Left colon (tissue), 2 donors: Measurements from ENCODE around the gene MAN1B1. TPM values are rescaled to one million over a fixed set of nuclear protein-coding genes. Genes with fewer than 3 reads are reported as not detected.

Experiments
- ATAC-seq: fragments of 200-7000 bp; cut with Tn5 transposase; one replicate; pipeline ENCODE4 v1.9.1; 2020; ENCODE audit warnings: mild to moderate bottlenecking, moderate library complexity
- DNase-seq, 2 donors: peaks; one replicate each; pipeline ENCODE4 v3.0.0-alpha.2; 2020
- intact Hi-C, 2 donors: fragments of 100-400 bp; cut with DNase I in 1 of 2; cut with micrococcal nuclease in 1 of 2; formaldehyde crosslinking; loops; one replicate each; pipeline versions ENCODE4 v1.11.2 to v1.14.0; 2022; cut with DNase I, micrococcal nuclease
- total RNA-seq, 2 donors: library from RNA; stranded (reverse); fragmentation: NEBNext Ultra II Directional; extraction: Animal tissue kit (Norgen Biotek cat#: 25700); gene quantifications; one replicate each; pipeline ENCODE4 v1.2.1, GENCODE V29; 2021
- donor health status: DM: no; HTN: no; CAD: no.
- donor health status: DM: yes; HTN: yes; CAD: no.

Gene MAN1B1
- total RNA-seq, 2 donors from 2014 or later, result 50.0 to 53.5 TPM

DNA sequence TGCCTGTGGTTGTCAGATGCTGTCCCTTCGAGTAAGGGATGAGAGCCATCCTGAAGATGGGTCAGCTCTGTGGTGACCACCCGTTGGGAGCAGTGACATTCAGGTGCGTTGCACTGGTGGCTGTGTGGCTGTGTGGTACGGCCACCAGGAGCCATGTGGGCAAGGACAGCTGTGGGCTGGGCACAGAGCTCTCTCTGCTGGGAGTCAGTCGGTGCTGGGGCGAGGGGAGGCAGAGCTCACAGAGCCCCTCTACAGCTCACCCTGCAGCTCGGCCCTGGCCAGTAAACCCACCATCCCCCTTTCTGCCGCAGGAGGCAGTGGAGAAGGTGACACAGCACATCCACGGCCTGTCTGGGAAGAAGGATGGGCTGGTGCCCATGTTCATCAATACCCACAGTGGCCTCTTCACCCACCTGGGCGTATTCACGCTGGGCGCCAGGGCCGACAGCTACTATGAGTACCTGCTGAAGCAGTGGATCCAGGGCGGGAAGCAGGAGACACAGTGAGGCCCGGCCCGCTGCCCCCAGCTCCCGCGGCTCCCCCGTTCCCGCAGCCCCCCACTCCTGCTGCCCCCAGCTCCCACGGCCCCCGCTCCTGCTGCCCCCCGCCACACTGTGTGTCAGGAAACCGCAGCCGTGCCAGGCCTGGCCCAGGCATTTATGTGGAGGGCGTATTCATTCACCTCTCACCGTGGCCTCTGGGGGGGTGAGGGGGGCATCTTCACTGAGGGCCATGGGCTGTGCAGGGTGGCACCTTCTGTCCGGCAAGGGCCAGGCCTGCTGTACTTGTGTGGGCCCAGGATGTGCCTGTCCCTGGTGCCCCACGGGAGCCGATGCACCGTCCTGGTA lies 19.3 kb downstream of the MAN1B1 start:
- no peak for DNase-seq
- ATAC-seq, result no peak
- intact Hi-C loops, result no loop called here

DNA sequence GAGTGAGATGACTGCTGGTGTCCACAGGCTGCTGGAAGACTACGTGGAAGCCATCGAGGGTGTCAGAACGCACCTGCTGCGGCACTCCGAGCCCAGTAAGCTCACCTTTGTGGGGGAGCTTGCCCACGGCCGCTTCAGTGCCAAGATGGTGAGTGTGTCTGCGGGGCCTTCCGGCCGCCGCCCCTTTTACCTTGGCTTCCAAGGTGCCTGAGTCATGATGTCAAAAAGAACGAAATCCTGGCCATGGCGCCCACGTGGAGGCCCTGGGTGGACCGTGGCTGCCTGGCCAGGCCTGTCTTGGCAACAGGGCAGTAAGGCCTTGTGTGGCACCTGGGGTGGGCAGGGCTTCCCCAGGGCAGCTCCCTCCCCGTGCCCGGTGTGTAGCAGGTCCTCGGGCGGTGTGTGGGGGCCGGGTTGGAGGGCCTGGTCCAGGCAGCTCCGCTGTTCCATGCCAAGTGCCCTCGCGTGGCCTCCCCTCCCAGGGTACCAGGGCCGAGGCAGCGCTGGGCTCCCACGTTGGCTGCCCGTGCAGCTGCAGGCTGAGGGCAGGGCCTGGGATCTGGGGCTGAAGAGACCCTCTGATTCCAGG lies 20.0 kb downstream of the MAN1B1 start:
- no peak for DNase-seq
- ATAC-seq, result no peak
- intact Hi-C loops, result no loop called here

DNA sequence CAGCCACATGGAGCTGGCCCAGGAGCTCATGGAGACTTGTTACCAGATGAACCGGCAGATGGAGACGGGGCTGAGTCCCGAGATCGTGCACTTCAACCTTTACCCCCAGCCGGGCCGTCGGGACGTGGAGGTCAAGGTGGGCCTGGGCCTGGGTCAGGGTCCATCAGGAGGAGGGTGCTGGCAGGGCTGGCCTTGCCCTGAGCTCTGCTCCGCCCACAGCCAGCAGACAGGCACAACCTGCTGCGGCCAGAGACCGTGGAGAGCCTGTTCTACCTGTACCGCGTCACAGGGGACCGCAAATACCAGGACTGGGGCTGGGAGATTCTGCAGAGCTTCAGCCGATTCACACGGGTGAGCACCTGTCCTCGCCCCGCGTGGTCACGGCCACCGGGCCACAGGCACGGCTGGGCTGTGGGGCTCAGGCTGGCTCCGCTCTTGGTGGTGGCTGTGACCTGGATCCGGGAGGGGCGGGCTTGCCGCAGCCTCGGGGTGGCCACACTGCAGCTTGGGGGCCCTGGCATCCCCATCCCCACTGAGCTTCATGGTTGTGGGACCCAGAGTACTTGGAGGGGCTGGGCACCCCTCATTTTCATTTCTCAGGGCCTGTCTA lies 20.6 kb downstream of the MAN1B1 start:
- no peak for ATAC-seq
- intact Hi-C loops, result no loop called here
- DNase-seq, result no peak

DNA sequence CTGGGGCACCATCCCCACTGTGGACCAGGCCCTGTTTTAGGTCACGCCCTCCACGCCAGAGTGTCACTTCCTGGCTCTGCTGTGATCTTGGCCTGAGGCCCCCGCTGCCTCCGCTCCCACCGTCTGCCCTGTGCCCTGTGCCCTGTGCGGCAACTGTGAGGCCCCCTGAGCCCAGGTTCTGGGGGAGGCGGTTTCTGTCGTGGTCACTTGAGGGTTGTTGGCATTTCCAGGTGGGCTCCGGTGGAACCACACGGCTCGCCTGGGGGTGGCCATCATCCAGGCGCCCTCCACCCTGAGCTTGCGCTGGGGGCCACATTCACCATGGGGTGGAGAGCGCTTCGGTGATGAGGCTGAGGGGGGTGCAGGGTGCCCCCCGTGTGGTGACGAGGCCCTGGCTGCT lies 21.2 kb downstream of the MAN1B1 start:
- ATAC-seq (no peak), DNase-seq (no peak)
- intact Hi-C loops, result no loop called here

DNA sequence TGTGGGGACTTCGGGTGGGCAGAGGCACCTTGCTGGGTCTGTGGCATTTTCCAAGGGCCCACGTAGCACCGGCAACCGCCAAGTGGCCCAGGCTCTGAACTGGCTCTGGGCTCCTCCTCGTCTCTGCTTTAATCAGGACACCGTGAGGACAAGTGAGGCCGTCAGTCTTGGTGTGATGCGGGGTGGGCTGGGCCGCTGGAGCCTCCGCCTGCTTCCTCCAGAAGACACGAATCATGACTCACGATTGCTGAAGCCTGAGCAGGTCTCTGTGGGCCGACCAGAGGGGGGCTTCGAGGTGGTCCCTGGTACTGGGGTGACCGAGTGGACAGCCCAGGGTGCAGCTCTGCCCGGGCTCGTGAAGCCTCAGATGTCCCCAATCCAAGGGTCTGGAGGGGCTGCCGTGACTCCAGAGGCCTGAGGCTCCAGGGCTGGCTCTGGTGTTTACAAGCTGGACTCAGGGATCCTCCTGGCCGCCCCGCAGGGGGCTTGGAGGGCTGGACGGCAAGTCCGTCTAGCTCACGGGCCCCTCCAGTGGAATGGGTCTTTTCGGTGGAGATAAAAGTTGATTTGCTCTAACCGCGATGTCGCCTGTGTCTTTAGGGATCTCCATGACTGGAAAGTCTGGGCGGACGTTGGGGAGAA lies 21.9 kb downstream of the MAN1B1 start:
- intact Hi-C loops, result no loop called here
- DNase-seq, result no peak
- ATAC-seq, result no peak

DNA sequence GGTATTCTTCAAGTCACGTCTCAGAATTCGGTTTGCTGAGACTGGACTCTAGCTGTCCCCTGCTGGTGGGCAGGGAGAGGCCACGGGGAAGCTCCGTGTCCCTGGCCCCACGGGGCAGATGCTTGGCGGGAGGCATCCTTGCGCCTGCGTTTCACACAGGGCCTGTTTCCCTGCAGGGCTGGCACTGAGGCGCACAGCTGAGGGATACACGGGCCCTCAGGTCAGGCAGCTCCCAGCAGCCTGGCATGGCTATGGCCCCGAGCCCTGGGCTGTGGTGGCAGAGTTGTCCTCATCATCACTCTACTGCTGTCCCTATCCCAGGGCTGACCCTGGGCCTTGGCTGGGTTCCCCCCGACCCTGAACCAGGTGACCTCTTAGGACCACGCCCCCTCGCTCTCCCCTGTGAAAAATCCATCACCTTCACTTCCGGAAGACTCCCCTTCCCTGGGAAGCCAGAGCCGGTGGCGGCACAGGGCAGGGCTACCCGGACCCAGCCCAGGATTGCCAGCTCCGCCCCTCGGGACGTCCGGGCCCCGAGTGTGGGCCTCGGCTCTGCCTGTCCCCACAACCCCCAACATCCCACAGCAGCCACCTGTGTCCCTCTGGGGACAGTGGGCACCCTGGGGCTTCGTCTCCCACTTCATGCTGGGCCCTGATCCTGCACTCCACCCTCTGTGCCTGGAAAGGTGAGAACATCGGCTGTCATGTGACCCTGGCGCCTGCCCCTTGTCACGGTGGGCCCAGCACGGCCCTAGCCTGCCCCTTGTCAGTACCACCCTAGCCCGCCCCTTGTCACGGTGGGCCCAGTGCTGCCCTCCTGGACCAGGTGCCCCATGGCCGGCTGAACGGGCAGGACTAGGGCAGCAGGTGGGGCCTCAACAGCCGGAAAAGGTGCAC lies 22.7 kb downstream of the MAN1B1 start:
- intact Hi-C loops, result loop anchor here in 1 of 2 donors (10.0 kb wide), 1 partner anchor 125 kb away; the partner anchor contains the start of gene SLC34A3
- ATAC-seq (no peak), DNase-seq (no peak)

DNA sequence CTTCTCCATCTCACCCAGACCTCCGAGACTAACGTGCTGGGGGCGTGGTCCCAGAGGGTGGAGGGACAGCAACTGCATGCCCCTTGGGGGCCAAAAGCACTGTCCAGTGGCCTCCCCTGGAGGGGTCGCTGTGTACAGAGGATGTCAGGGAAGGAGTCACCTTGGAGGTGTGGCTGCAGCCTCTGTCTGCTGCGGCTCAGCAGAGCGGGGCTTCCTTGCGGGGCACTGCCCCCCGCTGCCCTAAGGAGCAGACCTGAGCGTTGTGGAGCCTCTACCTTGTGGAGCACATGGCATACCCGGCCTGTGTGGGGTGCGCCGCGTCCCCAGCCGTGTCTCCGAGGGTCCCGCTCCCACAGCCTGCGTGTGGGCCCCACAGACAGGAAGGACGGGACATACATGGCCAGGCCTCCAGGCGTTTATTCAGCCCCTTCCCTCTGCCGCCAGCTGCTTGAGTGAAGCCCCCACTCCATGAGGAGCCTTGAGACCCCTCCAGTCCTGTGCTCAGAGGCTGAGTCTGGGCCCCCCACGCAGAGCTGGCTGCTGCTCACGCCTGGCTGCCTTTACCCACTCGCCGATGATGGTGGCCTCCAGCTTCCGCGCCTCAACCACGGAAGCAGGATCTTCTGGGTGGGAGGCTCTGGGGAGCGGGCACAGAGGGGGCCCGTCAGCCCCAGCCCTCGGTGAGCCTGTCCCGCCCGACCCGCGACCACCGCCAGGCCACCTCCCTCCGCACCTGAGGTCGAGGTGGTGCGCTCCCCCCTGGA lies 23.5 kb downstream of the MAN1B1 start:
- ATAC-seq (no peak), DNase-seq (no peak)
- intact Hi-C loops, result loop anchor here in 1 of 2 donors (10.0 kb wide), 1 partner anchor 124 kb away; the partner anchor contains the start of gene SLC34A3

DNA sequence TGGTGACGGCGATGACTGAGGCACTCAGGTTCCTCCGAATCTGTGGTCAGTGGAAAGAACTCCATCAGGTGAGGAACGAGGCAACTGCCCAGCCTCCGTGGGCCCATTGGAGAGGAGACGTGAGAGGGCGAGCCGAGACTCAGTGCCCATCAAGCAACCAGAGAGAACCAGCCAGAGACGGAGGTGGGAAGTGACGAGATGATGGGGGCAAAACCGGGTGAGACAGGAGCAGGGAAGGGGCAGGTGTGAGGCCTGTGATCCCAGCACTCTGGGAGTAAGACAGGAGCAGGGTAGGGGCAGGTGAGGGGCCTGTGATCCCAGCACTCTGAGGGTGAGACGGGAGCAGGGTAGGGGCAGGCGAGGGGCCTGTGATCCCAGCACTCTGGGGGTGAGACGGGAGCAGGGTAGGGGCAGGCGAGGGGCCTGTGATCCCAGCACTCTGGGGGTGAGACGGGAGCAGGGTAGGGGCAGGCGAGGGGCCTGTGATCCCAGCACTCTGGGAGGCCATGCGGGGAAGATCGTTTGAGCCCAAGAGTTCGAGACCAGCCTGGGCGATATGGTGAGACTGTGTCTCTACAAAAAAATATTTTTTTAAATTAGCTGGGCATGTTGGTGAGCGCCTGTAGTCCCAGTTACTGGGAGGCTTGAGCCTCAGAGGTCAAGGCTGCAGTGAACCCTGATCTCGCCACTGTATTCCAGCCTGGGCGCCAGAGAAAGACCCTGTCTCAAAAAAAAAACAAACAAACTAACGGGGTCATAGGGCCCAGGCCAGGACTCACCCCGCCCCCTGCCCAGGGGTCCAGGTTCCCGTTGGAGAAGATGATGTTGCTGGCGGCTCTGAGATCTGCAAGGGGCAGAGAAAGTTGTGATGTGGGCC lies 24.4 kb downstream of the MAN1B1 start:
- ATAC-seq (no peak), DNase-seq (no peak)
- intact Hi-C loops, result loop anchor here in 1 of 2 donors (10.0 kb wide), 1 partner anchor 124 kb away; the partner anchor contains the start of gene SLC34A3

DNA sequence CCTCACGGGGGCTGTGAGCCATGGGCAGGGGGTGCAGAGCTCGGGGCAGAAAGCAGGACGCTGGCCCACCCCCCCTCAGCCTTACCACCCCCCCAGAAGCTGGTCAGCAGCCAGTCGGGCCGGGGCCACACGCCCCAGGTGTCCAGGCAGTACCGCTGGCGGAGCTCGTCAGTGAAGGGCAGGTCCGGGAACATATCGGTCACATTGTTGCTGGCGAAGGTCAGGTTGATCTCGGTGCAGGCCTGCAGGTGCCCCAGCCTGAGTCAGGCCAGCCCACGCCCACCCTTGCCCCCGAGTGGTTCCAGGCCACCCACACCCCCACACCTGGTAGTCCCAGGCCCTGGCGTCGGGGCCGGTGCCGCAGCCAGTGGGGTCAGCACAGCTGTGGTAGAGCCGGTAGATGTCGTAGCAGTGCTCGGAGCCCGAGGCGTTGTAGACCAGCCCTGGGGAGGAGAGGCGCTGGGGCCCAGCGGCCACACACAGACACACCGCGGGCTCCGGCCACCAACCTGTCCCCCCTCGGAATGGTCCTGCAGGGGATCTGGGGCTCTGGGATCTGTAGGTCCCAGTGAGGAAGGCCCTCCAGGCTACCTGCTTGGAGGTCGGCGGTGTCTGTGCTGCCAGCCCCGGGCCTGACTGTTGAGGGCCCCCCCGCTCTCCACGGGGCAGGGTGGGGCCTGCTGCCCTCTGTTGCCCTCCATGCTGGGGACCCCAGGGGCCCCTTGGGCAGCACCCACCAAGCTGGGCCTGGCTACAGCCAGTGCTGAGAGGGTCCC lies 25.2 kb downstream of the MAN1B1 start:
- no peak for ATAC-seq
- no peak for DNase-seq
- intact Hi-C loops, result loop anchor here in 1 of 2 donors (10.0 kb wide), 1 partner anchor 123 kb away; the partner anchor contains the start of gene SLC34A3

DNA sequence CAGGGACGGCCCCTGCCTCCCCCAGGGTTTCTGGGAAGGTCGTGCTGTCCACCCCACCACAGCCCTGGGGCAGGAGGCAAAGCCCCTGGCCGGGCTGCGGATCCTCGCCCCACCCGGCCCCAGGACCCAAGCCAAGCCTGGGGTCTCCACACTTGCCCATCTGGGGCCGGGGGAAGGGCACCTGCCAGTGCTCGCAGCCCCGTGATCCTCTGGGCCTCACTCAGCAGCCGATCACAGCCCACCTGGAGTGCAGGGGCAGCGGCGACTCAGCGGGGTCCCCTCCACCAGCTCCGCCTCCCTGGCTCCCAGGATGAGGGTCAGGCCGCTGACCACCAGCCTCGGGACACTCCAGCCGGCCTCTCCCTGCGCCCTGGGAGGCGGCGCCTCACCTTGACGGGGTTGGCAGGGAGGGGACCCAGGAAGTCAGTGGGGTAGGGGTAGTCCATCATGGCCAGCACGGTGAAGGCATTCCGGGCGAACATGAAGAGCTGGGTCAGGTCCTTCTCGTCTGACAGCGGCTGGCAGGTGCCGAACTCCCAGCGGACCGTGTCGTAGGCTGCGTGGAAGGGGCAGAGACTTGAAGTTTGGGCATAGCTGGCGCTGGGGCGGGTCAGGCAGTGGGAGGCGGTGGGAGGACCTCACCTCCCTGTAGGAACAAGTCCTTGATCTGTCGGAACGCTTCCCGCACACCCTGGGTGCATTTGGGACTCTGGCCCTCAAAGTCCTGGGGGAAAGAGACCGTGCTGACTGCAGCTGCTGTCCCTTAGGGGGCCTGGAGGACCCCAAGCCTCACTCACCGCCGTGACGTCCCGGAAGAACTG lies 26.0 kb downstream of the MAN1B1 start:
- DNase-seq, result no peak
- intact Hi-C loops, result loop anchor here in 1 of 2 donors (10.0 kb wide), 1 partner anchor 122 kb away; the partner anchor contains the start of gene SLC34A3

DNA sequence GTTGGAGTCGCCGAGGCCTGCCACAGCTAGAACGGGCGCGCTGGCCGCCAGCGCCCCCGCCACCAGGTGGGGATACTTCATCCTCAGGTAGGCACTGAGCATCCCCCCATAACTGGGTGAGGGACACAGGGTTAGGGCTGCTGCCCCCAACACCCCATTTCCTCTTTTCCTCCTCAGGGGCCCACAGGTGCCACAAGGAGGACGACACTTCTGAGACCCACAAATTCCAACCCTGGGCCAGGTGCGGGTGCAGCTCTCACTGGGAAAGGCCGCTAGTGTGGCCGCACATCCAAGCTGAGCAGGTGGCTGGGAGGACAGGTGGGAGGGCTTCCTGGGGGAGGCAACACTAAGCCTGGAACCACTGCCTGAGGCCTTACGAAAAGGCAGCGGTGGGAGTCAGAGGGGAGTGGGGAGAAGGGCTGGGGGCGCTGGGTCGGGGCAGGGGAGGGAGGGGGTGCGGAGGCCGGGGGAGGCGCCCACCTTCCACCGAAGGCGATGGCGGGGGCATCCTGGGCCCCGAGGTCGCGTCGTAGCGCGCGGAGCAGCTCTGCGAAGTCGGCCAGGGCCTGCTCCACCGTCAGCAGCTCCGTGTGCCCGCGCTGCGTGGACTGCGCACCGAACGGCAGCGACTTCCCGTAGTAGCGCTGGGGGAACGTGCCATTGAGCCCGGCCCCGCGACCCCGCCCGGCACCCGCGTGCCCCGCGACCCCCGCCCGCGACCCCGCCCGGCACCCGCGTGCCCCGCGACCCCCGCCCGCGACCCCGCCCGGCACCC lies 26.8 kb downstream of the MAN1B1 start:
- intact Hi-C loops, result loop anchor here in 1 of 2 donors (10.0 kb wide), 1 partner anchor 121 kb away; the partner anchor contains the start of gene SLC34A3
- DNase-seq (no peak), ATAC-seq (no peak)

More for the DNA sequence above, 26.0 kb downstream of the MAN1B1 start:
- no peak for ATAC-seq

DNA sequence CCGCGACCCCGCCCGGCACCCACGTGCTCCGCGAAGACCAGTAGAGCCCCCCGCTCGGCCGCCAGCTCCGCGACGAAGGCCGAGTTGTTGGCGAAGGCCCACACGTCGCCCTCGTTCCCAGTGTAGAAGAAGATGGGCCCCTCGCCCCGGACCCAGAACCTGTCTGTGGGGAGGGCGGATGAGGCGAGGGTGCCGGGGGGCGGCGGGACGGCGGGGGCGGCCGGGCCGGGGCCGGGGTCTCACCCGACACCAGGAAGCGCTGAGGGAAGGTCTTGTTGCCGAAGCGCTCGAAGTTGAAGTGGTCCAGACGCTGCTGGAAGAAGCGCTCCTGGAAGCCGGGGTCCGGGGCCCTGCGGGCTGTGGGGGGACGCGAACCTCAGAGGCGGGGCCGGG lies 27.4 kb downstream of the MAN1B1 start:
- ATAC-seq (peak; percentile 7), DNase-seq (no peak)
- intact Hi-C loops, result loop anchor here in 1 of 2 donors (10.0 kb wide), 1 partner anchor 121 kb away; the partner anchor contains the start of gene SLC34A3

DNA sequence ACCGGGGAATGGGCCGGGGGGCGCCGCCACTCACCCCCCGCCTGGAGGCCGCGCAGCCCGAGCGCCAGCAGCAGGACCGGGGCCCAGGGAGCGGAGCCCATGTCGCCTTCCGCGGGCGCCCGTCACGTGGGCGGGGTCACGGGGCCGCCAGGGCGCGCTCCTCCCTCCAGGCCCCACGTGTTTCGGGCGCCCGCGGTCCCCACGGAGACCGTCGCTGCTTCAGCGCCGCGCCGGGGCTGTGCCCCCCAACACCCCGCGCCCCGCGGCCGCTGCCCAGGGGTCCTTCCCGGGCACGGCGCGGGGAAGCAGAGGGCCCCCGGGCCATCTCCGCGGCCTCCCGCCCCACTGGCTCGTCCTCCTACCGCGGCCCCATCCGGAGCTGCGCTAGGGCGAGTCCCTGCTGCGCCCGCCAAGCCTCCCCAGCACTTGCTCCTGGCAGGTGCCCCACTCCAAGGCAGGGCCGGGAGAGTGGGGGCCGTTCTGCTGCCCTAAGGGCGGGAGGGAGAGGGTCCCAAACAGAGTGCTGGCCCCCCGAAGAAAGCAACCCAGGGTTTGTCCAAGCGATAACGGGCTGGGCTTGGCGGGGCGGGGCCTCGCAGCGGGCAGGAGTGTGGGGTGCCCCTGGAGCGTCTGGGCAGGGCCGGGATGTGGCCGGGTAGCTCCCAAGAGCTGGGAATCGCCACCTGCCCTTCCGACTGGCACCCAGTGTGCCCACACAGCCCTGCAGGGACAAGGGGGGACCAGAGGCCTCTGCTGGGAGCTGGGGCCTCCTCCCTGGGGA lies 28.0 kb downstream of the MAN1B1 start, which contains the start of gene DPP7:
Gene DPP7, minus strand, starts transcription at position 121 of the 781 bp plus-strand sequence. Its CDS starts 20 bp downstream, at position 101.
- DNase-seq, result peak; percentile 58 to 84
- peak; percentile 91 for ATAC-seq
- intact Hi-C loops, result loop anchor here in 1 of 2 donors (10.0 kb wide), 1 partner anchor 120 kb away; the partner anchor contains the start of gene SLC34A3
